Skin of body (tissue), 2 donors: ENCODE measurements around the gene PSPH. TPM values are rescaled to one million over a fixed set of nuclear protein-coding genes. Genes with fewer than 3 reads are reported as not detected.
A peak's percentile ranks its signal among the peaks of the same experiment; 100 is the strongest.
"Not testable (repeated sequence)": the region's sequence is repeated elsewhere in the genome, so short reads cannot be mapped to it uniquely, and the experiment has no call there.

Experiments
- DNase-seq: peaks from one replicate; lab custom pipeline; 2025; lab: John Stamatoyannopoulos, UW
- total RNA-seq: library from RNA; depleted of rRNA; stranded (reverse); fragments of >200 nt; gene quantifications from one replicate; pipeline ENCODE4 v1.2.3, GENCODE V29; 2014

The PSPH gene
- total RNA-seq: 18.1 TPM

DNA sequence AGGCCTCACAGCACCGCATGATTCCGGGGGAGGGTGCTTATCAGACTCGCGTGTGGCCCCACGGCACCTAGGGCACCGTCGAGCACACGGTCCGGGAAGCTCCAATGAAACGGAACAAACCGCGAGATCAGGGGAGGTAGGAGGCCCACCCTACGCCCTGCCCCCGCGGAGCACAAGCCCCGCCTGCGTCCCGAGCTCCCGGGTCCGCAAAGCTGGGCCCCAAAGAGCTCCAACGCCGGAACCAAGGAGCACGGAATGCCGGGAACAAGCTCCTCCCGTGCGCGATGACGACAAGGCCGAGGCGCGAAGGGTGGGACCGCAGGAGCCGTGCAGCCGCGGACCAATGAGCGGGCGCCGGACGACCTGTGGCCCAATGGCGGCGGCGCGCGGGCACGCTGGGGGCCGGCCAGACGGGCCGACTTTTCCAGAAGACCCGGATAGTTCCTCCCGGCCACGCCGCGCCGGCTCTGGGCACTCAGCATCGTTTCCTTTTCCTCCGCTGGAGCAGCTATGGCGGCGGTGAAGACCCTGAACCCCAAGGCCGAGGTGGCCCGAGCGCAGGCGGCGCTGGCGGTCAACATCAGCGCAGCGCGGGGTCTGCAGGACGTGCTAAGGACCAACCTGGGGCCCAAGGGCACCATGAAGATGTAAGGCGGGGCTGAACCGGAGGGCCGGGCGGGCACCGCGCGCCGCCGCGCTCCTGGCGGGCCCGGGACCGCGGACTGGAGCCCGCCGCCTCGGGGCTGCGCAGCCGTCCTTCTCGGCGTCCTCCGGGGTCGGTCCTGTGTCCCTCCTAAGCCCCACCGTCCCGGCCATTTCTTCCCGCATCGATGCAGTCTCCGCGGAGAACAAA lies at the start of gene PSPH, which contains the start of gene CCT6A:
PSPH (minus strand) TSS at position 106 of the 853 bp plus-strand sequence. CDS start 30,232 bp downstream, outside the sequence.
CCT6A (plus strand) TSS at position 427 of the 853 bp plus-strand sequence; CDS start at position 511, 84 bp downstream.
- peak; percentile 98 for DNase-seq

DNA sequence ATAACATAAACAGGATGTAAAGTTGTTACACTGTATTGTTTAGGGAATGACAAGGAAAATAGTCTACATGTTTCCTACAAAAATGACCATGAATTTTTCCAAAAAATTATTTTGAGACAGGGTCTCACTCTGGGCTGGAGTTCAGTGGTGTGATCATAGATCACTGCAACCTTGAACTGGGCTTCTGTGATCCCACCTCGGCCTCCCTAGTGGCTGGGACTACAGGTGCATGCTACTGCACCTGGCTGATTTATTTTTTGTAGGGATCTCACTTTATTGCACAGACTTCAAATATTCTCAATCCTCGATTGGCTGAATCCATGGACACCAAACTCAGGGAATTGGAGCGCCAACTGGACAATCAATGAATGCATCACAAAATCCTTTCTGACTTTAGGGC lies 48.4 kb upstream of the PSPH start:
- no peak for DNase-seq

DNA sequence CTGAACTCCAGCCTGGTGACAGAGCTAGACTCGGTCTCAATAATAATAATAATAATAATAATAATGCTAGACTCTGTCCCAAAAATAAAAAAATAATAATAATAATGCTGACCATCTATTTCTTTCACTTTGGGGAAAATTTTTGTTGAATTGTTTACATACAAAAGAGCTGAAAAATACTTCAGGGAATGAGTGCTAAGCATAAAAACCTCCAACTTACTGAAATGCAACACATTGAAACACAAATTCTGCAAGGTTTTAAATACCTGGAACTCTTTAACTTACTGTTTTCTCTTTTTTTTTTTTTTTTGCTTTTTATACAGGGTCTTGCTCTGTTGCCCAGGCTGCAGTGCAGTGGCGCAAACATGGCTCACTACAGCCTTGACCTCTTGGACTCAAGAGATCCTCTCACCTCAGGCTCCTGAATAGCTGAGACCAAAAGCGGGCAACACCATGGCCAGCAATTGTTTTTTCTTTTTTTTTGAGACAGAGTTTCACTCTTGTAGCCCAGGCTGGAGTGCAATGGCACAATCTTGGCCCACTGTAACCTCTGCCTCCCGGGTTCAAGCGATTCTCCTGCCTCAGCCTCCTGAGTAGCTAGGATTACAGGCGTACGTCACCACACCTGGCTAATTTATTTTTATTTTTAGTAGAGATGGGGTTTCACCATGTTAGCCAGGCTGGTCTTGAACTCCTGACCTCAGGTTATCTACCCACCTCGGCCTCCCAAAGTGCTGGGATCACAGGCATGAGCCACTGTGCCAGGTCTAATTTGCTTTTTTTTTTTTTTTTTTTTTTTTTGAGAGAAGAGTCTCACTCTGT lies 47.2 kb upstream of the PSPH start:
- not testable (repeated sequence) for DNase-seq

DNA sequence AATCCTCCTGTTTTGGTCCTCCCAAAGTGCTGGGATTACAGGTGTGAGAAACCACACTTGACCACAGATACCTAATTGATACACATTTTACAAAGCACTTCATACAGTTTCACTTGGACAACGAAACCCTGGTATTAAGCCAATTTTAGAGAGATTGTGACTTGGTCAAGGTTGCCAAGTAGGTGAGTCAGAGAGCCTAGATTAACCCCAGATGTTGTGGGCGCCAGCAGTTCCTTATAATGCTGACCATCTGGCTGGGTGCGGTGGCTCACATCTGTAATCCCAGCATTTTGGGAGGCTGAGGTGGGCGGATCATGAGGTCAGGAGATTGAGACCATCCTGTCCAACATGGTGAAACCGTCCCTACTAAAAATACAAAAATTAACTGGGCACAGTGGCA lies 46.5 kb upstream of the PSPH start:
- peak; percentile 37 for DNase-seq

DNA sequence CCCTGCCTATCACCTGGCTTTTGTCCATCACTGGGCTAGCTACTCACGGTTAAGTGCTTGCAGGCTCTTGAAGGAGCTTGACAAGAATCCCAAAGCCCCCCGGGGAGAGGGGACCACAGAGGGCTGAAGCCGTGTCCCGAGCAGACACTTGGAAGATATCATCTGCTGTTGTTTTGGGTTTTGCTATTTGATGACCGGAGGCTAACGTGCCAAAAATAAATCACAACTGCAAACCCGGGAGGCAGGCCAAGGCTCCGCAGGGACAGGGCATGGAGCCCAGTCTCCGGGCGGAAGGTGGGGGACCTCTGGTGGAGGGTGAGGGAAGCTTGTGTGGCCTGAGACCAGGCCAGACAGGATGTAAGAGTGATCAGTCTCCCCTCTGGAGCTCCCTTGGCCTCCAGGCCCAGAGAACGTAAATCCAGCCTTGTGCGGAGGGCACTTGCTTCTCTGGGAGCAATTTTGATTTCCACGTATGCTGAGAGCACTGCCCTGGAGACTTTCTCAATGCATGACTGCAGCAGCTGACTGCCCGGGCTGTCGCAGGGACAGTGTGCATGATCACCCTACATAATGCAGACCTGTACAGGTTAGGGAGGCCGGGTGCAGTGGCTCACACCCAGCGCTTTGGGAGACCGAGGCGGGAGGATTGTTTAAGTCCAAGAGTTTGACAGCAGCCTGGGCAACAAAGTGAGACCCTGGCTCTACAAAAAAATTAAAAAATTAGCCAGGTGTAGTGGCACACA lies 41.7 kb upstream of the PSPH start, which contains the start of gene PHKG1:
PHKG1 (minus strand) TSS at position 164 of the 743 bp plus-strand sequence. CDS start 4,011 bp downstream, outside the sequence.
- peak; percentile 57 for DNase-seq

DNA sequence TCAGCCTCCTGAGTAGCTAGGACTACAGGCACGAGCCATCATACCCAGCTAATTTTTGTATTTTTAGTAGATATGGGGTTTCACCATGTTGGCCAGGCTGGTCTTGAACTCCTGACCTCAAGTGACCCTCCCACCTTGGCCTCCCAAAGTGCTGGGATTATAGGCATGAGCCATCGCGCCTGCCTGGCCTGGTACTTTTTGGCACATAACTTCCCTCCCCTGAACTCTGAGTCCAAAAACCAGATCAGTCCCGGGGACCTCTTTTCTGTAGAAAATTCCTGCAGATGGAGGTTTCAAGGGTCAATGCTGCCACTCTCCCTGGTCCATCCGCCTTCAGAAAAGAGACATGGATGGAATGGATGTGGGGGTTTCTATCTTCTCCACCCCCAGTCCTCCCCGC lies 41.1 kb upstream of the PSPH start:
- DNase-seq: not testable (repeated sequence)

DNA sequence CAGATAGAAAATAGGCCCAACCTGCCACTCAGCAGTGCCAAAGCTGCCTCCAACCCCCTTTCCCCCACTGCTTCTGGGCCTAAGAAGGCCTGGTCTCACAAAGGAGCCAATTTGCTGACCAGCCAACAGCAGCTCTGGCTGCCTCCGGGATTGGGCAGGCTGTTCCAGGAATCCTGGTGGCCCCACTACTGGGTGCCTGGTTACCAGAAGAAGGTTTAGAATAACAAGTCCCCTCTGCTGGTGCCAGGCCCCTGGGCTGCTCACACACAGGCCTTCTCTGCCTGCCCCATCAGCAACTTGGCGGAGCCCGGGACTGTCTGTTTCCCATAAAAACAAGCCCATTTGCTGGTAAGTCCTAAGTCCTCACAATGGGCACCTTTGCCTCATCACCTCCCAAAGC lies 40.3 kb upstream of the PSPH start:
- DNase-seq: no peak

DNA sequence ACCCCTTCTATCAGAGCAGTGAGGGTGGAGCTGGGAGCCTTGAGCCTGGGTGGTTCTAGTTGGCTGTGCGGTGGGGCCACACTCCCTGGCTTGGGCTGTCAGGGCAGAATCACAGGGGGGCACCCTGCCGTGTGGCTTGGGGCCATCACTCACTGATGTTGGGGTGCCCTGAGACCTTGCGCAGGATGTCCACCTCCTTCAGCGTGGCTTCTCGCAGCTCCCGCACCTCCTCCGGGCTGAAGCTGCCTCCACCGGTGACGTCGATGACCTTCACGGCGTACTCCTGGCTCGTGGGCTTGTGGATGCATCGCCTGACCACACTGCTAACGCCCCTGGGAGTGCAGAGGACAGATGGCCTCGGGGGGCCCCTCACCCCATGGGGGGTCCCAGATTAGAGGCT lies 36.2 kb upstream of the PSPH start:
- DNase-seq: no peak

DNA sequence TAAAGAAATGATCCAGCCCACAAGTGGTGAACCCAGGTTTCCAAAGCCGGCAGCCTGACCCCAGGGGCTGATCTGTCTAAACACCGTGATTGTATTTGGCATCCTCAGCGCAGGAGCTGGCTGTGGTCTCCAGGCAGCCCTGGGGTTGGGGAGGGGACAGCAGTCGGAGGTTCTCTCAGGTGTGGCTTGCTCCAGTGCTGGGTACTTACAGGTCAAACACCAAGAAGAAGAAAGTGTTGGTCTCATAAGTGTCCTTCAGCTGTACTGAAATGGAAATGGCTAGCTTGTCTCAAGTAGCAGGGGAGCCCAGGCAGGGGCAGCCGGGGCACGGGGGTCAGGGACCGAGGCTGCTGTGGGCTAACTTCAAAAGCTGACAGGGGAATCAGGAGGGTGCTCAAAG lies 35.5 kb upstream of the PSPH start:
- DNase-seq: no peak

DNA sequence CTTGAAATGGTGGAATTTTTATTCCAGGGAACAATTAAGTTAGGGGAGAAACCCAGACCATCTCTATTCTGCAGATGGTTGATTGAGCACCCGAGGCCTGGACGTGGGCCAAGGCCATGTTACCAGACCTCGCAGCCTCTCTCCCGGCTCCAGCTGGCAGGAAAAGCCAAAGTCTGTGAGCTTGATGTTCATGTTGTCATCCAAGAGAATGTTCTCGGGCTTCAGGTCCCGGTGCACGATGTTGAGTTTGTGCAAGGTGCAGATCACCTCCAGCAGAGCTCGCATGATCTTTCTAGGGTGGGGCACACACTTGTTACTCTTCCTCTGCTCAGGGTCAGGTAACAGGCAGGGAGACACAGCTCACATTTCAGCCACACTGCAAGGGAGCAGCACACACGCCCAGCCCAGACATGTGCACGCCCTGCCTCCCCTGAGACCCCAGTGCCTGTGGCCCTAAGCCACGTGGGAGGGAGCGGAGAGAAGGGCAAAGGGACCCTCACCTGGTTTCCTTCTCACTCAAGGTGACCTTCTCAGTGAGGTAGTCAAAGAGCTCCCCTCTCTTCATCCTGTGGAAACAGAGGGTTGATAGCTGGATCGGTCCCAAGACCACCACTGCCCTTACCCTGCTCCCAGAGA lies 32.0 kb upstream of the PSPH start:
- no peak for DNase-seq

DNA sequence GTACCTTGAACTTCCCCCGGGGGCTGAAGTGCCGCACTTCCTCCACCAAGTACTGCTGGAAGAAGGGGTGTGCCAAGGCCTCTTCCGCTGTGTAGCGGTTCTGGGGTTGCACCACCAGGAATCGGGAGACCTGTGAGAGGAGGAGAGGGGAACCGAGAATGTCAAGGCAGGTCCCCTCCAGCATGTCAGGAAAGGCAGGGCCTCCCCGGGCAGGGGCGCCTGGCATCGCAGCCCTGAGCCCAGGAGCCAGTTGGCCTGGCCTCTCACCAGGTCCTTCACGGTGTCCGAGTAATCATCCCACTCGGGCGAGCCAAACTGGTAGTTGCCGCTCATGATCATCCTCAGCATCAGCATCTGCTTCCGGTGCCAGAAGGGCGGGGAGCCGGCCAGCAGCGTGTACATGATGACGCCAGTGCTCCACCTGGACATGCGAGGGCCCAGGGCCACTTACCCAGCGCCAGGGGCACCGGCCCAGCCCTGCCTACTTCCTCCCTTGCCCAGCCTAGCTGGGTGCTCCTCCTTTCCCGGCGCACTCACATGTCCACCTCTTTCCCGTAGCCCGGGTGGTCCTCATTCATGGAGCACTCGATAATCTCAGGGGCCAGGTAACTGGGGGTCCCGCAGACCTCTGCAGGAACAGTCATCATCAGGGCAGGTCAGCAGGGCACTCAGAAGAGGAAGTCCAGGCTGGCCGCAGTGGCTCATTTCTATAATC lies 30.5 kb upstream of the PSPH start:
- DNase-seq: no peak

DNA sequence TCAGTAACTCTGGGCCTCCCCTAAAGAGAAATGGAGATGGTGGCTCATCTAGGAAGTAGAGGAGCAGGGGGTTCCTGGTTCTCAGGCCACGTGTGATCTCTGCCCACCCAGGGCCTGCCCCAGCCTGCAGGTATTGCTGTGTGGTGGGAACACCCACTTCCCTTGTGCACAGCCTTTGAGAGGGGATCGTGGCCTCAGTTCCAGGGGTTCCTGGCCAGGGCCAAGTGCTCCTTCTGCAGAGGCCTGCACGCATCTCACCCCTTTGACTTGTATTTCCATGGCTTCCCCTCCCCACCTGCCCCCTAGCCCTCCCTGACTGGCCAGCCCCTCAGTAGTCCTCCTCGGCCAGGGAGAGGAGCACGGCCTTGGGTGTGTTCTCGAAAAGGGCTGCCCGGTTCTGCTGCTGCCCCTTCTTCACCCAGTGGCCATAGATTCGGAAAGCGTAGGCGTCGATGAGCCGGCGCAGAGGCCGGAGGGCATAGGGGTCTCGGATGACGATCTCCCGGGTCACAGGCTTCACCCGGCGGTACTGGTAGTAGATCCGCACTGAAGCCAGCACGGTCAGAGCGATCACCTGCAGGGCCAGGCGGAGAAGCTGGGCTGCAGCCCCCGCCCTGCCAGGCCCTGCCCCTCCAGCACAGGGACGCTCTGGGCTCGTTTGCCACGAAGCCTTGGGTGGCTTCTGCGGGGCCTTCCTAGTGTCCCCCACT lies 29.6 kb upstream of the PSPH start:
- DNase-seq: not testable (repeated sequence)

DNA sequence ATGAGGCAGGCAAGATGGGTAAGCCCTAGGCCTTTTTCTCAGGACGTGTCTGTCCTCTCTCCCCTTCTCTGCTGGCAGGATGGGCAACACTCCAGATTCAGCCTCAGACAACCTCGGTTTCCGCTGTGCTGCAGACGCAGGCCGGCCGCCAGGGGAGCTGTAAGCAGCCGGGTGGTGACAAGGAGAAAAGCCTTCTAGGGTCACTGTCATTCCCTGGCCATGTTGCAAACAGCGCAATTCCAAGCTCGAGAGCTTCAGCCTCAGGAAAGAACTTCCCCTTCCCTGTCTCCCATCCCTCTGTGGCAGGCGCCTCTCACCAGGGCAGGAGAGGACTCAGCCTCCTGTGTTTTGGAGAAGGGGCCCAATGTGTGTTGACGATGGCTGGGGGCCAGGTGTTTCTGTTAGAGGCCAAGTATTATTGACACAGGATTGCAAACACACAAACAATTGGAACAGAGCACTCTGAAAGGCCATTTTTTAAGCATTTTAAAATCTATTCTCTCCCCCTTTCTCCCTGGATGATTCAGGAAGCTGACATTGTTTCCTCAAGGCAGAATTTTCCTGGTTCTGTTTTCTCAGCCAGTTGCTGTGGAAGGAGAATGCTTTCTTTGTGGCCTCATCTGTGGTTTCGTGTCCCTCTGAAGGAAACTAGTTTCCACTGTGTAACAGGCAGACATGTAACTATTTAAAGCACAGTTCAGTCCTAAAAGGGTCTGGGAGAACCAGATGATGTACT lies 28.4 kb upstream of the PSPH start:
- DNase-seq: no peak

DNA sequence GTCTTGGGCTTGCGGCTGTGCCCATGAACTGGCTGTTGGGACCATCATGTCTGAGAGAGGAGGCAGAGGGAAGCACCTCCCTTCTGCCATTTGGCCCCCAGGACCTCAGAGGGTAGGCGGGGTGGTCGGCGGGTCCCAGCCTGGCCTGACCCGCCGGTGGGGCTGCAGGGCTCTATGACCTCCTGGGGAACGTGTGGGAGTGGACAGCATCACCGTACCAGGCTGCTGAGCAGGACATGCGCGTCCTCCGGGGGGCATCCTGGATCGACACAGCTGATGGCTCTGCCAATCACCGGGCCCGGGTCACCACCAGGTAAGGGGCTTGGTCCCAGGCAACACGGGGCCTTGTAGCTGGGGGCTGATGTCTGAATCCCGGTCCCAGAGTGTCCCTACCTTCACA lies 27.0 kb upstream of the PSPH start:
- no peak for DNase-seq

DNA sequence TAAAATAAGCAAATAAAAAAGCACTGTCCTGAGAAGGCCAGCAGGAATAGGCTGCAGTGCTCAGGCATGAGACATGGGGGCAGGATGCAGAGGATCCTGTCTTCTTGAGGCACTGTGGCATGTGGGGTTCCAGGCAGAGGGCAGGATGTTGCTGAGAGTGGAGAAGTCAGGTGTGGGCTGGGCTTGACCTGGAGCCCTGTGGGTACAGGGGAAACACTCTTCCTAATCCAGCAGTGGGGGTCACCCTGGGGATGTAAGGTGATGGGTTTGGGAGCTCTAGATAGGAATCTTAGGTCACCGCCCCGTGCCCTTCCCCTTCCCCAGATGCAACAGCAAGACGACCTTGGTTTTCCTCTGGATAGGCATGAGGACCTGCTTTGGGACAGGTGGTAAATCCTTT lies 26.4 kb upstream of the PSPH start:
- no peak for DNase-seq

DNA sequence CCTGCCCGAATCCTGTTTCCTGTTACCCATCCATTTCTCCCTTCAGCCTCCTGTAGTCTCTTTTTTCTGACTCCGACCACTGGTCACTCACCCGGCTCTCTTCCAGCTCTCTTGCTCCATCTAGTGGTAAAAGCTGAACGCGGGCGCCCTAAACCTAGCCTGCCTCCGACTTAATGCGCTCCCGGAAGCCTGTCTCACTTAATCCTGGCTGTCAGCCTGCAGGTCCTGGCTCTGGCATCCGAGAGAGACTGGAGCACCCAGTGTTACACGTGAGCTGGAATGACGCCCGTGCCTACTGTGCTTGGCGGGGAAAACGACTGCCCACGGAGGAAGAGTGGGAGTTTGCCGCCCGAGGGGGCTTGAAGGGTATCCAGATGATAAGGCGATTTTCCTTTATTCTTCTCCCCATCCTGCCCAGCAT lies 23.1 kb upstream of the PSPH start:
- peak; percentile 35 for DNase-seq

DNA sequence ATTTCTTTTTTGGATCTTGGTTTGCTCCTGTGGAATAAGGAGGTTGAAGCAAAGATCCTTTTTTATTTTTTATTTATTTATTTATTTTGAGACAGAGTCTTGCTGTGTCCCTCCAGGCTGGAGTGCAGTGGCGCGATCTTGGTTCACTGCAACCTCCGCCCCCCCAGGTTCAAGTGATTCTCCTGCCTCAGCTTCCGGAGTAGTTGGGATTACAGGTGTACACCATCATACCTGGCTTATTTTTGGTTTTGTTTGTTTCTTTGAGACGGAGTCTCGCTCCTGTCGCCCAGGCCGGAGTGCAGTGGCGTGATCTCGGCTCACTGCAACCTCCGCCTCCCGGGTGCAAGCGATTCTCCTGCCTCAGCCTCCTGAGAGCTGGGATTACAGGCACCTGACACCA lies 15.1 kb upstream of the PSPH start:
- not testable (repeated sequence) for DNase-seq

DNA sequence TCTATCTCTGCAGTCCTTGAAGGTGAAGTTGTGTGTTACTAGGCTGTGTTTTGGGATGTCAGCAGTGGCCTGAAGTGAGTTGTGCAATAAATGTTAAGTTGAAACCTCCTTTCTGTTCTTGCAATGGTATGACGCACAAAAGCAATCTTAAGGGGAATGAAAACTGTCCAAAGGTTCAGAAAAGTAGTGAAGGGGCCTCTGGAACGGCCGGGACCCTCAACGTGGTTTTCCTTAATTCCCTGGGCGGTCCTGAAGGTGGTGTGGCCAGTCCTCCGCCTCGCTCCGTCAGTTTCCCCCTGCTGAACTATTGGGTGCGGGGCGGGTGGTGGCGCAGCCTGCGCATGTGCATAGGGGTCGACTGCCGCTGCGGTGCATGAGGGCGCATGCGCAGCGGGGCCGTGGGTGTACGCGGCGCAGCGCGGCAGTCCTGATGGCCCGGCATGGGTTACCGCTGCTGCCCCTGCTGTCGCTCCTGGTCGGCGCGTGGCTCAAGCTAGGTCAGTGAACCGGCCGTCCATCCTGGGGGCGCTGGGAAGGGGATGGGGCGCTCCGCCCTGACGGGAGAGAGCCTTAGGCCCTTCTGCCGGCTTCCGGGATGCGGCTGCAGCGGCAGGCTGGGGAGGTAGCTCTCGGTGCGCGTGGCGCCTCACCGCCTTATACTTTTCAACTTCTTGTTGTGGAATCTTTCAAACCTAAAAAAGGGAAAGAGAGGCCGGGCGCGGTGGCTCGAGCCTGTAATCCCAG lies 12.8 kb upstream of the PSPH start, which contains the start of gene SUMF2:
SUMF2 (plus strand) TSS at position 405 of the 744 bp plus-strand sequence; CDS start at position 431, 26 bp downstream.
- peak; percentile 79 for DNase-seq
